ENCODE measurements around the gene MAP4K2. TPM values are rescaled to one million over a fixed set of nuclear protein-coding genes. Genes with fewer than 3 reads are reported as not detected.

Gene MAP4K2
- total RNA-seq, 4 donors from 2014 or later: 3.6 to 9.0 (median 6.1) TPM

DNA sequence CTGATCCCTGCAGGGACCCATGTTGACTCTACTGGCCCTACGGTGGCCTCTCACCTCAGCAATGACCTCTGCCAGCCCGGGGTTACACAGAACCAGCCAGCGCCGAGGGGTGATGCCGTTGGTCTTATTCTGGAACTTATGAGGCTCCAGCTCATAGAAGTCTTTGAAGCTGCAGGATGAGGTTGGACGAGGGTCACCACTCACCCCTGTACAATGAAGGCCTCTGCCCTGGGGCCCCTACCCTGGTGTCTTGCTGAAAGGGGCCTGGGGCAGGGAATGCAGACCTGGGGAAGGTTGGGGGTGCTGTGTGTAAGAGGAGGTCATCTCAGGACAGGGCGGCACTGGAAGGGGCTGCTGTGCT is 50.0 kb downstream of the MAP4K2 start:
- intact Hi-C loops (cut with DNase I): no loop called here
- no peak overlapping the region for H3K4me3 ChIP-seq
- no peaks in the 10 kb centered on the region for H3K27me3 ChIP-seq
- no peaks in the 10 kb centered on the region for H3K4me1 ChIP-seq
- H3K27ac ChIP-seq: no peak overlapping the region
- TF ChIP-seq POLR2A (IDR thresholded peaks at IDR 0.05): no peak
- TF ChIP-seq CTCF (IDR thresholded peaks at IDR 0.05): no peak
- H3K36me3 ChIP-seq: no peaks in the 10 kb centered on the region
- 100% methylated on average over 1 to 2 of the region's 7 CpGs for WGBS, 2 donors
- no peak for DNase-seq
- H3K9me3 ChIP-seq: no peaks in the 10 kb centered on the region

DNA sequence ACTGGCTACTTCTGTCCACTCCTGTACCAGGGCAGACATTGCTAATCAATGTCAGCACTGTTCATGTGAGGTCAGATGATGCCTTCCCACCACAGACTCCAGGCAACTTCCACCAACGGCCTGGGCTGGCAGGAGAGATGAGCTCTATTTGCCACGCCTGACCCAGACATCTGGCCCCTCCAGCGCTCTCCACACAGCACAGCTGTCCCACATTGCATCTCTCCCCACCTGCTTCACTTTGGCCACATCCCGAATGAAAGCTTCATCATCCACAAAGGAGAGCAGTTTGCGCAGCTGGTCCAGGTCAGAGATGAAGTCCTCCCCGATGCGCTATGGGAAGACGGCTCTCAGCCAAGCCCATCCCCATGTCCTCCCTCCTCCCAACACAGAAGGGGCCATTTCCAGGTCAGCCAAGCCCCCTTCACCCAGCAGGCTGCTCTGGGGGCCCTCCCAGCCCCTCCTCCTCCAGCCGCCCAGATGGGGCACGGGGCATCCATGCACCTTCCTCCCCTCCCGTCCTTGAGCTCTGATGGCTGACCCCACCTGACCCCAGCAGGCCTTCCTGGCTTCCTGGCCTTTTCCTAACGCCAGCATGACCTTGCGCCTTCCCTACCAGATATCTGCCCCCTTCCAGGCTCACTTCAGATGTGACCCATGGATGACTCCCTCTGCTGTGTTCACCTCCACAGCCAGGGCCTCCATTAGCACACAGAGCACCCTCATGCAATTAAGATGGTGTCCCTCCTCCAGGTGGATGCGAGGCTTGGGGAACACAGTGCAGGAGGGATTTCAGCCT is 50.6 kb downstream of the MAP4K2 start:
- intact Hi-C loops (cut with DNase I): no loop called here
- no peak overlapping the region for H3K4me3 ChIP-seq
- H3K27ac ChIP-seq: no peak overlapping the region
- WGBS, 2 donors: 83 to 84% methylated on average over 7 to 12 of the region's 14 CpGs
- no peak for DNase-seq
- no peak for TF ChIP-seq CTCF (IDR thresholded peaks at IDR 0.05)
- no peak for TF ChIP-seq POLR2A (IDR thresholded peaks at IDR 0.05)
- H3K27me3 ChIP-seq: no peaks in the 10 kb centered on the region
- H3K4me1 ChIP-seq: no peaks in the 10 kb centered on the region
- H3K36me3 ChIP-seq: no peaks in the 10 kb centered on the region
- no peaks in the 10 kb centered on the region for H3K9me3 ChIP-seq

GRCh38 chr11:64751580-64751979 is 51.4 kb downstream of the MAP4K2 start:
- WGBS, 2 donors: 80 to 94% methylated on average over 8 of the region's 9 CpGs
- DNase-seq: no peak
- TF ChIP-seq CTCF (IDR thresholded peaks at IDR 0.05) (no peak), POLR2A (IDR thresholded peaks at IDR 0.05) (no peak)
- H3K9me3 ChIP-seq: no peaks in the 10 kb centered on the region
- H3K27me3 ChIP-seq: peaks cover 0 to under 1% (median 0%) of the 10 kb centered on the region in 4 donors
- H3K27ac ChIP-seq: no peak overlapping the region
- no peaks in the 10 kb centered on the region for H3K4me1 ChIP-seq
- H3K36me3 ChIP-seq: no peaks in the 10 kb centered on the region
- intact Hi-C loops (cut with DNase I): no loop called here
- no peak overlapping the region for H3K4me3 ChIP-seq

DNA sequence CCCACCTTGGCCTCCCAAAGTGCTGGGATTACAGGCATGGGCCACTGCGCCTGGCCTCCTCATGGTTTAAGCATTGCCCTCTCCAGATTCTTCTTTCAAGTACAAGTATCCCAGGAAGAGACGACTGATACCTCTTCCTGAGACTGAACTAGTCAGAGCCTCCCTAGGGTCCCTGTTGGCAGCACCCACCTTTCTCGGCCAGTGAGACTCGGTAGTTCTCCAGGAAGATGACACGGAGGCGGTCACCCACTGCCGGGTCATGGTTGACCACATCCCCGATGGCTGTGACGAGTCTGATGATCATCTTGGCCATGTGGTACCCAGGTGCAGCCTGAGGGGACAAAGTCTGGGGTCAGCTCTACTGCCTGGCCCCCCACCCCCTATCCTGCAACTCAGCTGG is 51.9 kb downstream of the MAP4K2 start:
- peaks cover 0 to 5% (median 0%) of the 10 kb centered on the region in 4 donors for H3K27me3 ChIP-seq
- no peaks in the 10 kb centered on the region for H3K36me3 ChIP-seq
- no peak overlapping the region for H3K27ac ChIP-seq
- 87 to 91% methylated on average over 5 to 9 of the region's 9 CpGs for WGBS, 2 donors
- intact Hi-C loops (cut with DNase I): no loop called here
- TF ChIP-seq POLR2A (IDR thresholded peaks at IDR 0.05) (no peak), CTCF (IDR thresholded peaks at IDR 0.05) (no peak)
- no peak for DNase-seq
- no peak overlapping the region for H3K4me3 ChIP-seq
- peaks cover 0 to 2% (median 0%) of the 10 kb centered on the region in 3 donors for H3K4me1 ChIP-seq
- no peaks in the 10 kb centered on the region for H3K9me3 ChIP-seq

DNA sequence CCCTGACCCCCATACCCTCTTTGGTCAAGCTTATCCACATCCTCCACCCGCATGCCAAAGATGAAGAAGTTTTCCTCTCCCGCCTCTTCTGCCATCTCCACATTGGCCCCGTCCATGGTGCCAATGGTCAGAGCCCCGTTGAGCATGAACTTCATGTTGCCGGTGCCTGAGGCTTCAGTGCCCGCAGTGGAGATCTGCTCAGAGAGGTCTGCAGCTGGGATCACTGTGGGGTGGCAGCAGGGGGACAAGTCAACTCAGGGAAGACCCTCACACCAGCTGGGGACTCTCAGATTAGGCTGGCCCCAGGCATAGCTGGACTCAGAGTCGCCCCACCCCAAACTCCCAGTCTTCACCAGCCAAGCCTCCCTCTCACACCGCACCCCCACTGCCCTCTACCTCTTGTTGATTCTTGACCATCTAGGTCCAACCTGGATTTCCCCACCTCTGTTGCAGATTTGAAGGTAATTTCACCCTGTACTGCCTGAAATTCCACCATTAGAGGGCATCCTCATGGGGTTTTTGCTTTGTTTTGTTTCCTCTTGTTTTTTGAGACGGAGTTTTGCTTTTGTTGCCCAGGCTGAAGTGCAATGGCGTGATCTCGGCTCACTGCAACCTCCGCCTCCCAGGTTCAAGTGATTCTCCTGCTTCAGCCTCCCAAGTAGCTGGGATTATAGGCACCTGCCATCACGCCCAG is 52.5 kb downstream of the MAP4K2 start:
- Histone ChIP-seq H3K27me3 (peaks cover 0 to 11% (median 0%) of the 10 kb centered on the region in 4 donors), H3K27ac (no peak overlapping the region), H3K36me3 (no peaks in the 10 kb centered on the region), H3K4me1 (peaks cover 4 to 8% (median 5%) of the 10 kb centered on the region in 3 donors), H3K9me3 (no peaks in the 10 kb centered on the region), H3K4me3 (no peak overlapping the region)
- DNase-seq: no peak
- TF ChIP-seq POLR2A (IDR thresholded peaks at IDR 0.05): no peak
- TF ChIP-seq CTCF (IDR thresholded peaks at IDR 0.05): no peak
- intact Hi-C loops (cut with DNase I): no loop called here
- 92 to 93% methylated on average over 11 to 12 of the region's 13 CpGs for WGBS, 2 donors
